Stimulated activated naive B cell treated with anti-CD40 and anti-IgM and Interleukin-4, amounts not matched to agents 10 μg/mL and 1 μg/mL and 100 μg/mL, for 72 hours (primary cell): Measurements from ENCODE around the gene PLXNA2.

Source experiments
- ATAC-seq, 2 donors: fragments of 150-1000 bp; cut with Tn5 transposase; replicated peaks; 2 replicates each; pipeline ENCODE4 v1.10.0; 2021; ENCODE audit warnings: moderate library complexity in 1 of 2
- DNase-seq: peaks from one replicate; pipeline ENCODE4 v3.0.0; 2021
- H3K27ac Mint-ChIP-seq: one replicate; pipeline ENCODE4 v1.8.0; 2022; ENCODE audit warnings: mild to moderate bottlenecking, mixed read lengths
- H3K27me3 Mint-ChIP-seq, 2 donors: one replicate each; pipeline ENCODE4 v1.8.0; 2022; ENCODE audit warnings: mixed read lengths in 2 of 2
- H3K36me3 Mint-ChIP-seq, 2 donors: one replicate each; pipeline ENCODE4 v1.8.0; 2022; ENCODE audit warnings: mixed read lengths in 2 of 2, mild to moderate bottlenecking in 1 of 2
- H3K4me1 Mint-ChIP-seq, 2 donors: one replicate each; pipeline ENCODE4 v1.8.0; 2022; ENCODE audit warnings: mixed read lengths in 2 of 2, mild to moderate bottlenecking in 1 of 2
- H3K4me3 Mint-ChIP-seq, 2 donors: one replicate each; pipeline ENCODE4 v1.8.0; 2022; ENCODE audit warnings: mild to moderate bottlenecking in 2 of 2, mixed read lengths in 2 of 2, moderate library complexity in 1 of 2
- H3K9me3 Mint-ChIP-seq, 2 donors: one replicate each; pipeline ENCODE4 v1.8.0; 2022; ENCODE audit warnings: mixed read lengths in 2 of 2, mild to moderate bottlenecking in 1 of 2

The PLXNA2 gene

GRCh38 chr1:208215393-208215792 is 28.8 kb downstream of the PLXNA2 start:
- Mint-ChIP-seq H3K27me3 (peaks cover 4 to 7% of the 10 kb centered on the region in 2 donors), H3K4me3 (no peak overlapping the region)

GRCh38 chr1:208213786-208214185 is 30.4 kb downstream of the PLXNA2 start:
- Mint-ChIP-seq H3K4me1 (peaks cover 0 to 4% of the 10 kb centered on the region in 2 donors), H3K36me3 (peaks cover 0 to 4% of the 10 kb centered on the region in 2 donors), H3K27me3 (peaks cover 0 to 4% of the 10 kb centered on the region in 2 donors), H3K9me3 (no peaks in the 10 kb centered on the region), H3K4me3 (no peak overlapping the region), H3K27ac (no peak overlapping the region)
- DNase-seq (no peak), ATAC-seq (no peak)

More at GRCh38 chr1:208215393-208215792, 28.8 kb downstream of the PLXNA2 start:
- no peak overlapping the region for H3K27ac Mint-ChIP-seq
- peaks cover 0 to 4% of the 10 kb centered on the region in 2 donors for H3K36me3 Mint-ChIP-seq
- ATAC-seq (no peak), DNase-seq (no peak)
- H3K4me1 Mint-ChIP-seq = peaks cover 3 to 9% of the 10 kb centered on the region in 2 donors
- no peaks in the 10 kb centered on the region for H3K9me3 Mint-ChIP-seq

GRCh38 chr1:208212893-208213292 is 31.3 kb downstream of the PLXNA2 start:
- peaks cover 0 to 4% of the 10 kb centered on the region in 2 donors for H3K4me1 Mint-ChIP-seq
- H3K36me3 Mint-ChIP-seq = peaks cover 0 to 4% of the 10 kb centered on the region in 2 donors
- no peaks in the 10 kb centered on the region for H3K27me3 Mint-ChIP-seq
- H3K9me3 Mint-ChIP-seq = no peaks in the 10 kb centered on the region
- ATAC-seq (no peak), DNase-seq (no peak)
- no peak overlapping the region for H3K4me3 Mint-ChIP-seq
- H3K27ac Mint-ChIP-seq = no peak overlapping the region

- peak in 1 of 2 donors; percentile 16 for ATAC-seq
- Mint-ChIP-seq H3K9me3 (no peaks in the 10 kb centered on the region), H3K27me3 (no peaks in the 10 kb centered on the region), H3K4me1 (peaks cover 0 to 4% of the 10 kb centered on the region in 2 donors), H3K4me3 (no peak overlapping the region), H3K36me3 (peaks cover 0 to 4% of the 10 kb centered on the region in 2 donors), H3K27ac (no peak overlapping the region)
- DNase-seq = no peak
Measured at GRCh38 chr1:208211921-208212843, 32.0 kb downstream of the PLXNA2 start.

- no peak for DNase-seq
Measured at GRCh38 chr1:208209896-208210589, 34.1 kb downstream of the PLXNA2 start.

GRCh38 chr1:208209286-208209685 is 34.9 kb downstream of the PLXNA2 start:
- no peak for ATAC-seq
- Mint-ChIP-seq H3K4me3 (no peak overlapping the region), H3K27ac (no peak overlapping the region), H3K9me3 (no peaks in the 10 kb centered on the region), H3K27me3 (no peaks in the 10 kb centered on the region), H3K36me3 (no peaks in the 10 kb centered on the region), H3K4me1 (peaks cover 0 to 4% of the 10 kb centered on the region in 2 donors)
- no peak for DNase-seq

More at GRCh38 chr1:208209896-208210589, 34.1 kb downstream of the PLXNA2 start:
- H3K4me3 Mint-ChIP-seq = no peak overlapping the region
- H3K4me1 Mint-ChIP-seq = peaks cover 0 to 4% of the 10 kb centered on the region in 2 donors
- no peak for ATAC-seq
- H3K9me3 Mint-ChIP-seq = no peaks in the 10 kb centered on the region
- no peak overlapping the region for H3K27ac Mint-ChIP-seq
- no peaks in the 10 kb centered on the region for H3K27me3 Mint-ChIP-seq
- no peaks in the 10 kb centered on the region for H3K36me3 Mint-ChIP-seq

- DNase-seq (no peak), ATAC-seq (no peak)
- Mint-ChIP-seq H3K9me3 (no peaks in the 10 kb centered on the region), H3K36me3 (no peaks in the 10 kb centered on the region), H3K4me1 (no peaks in the 10 kb centered on the region), H3K27ac (no peak overlapping the region), H3K27me3 (no peaks in the 10 kb centered on the region), H3K4me3 (no peak overlapping the region)
Measured at GRCh38 chr1:208208132-208208487, 36.1 kb downstream of the PLXNA2 start.

GRCh38 chr1:208207388-208208131 is 36.6 kb downstream of the PLXNA2 start:
- ATAC-seq = no peak
- H3K4me3 Mint-ChIP-seq = no peak overlapping the region
- no peak for DNase-seq
- no peaks in the 10 kb centered on the region for H3K36me3 Mint-ChIP-seq
- H3K27ac Mint-ChIP-seq = no peak overlapping the region
- no peaks in the 10 kb centered on the region for H3K4me1 Mint-ChIP-seq
- no peaks in the 10 kb centered on the region for H3K9me3 Mint-ChIP-seq
- H3K27me3 Mint-ChIP-seq = no peaks in the 10 kb centered on the region

- ATAC-seq (no peak), DNase-seq (no peak)
- H3K36me3 Mint-ChIP-seq = no peaks in the 10 kb centered on the region
- no peaks in the 10 kb centered on the region for H3K4me1 Mint-ChIP-seq
- H3K9me3 Mint-ChIP-seq = no peaks in the 10 kb centered on the region
- no peak overlapping the region for H3K4me3 Mint-ChIP-seq
- no peaks in the 10 kb centered on the region for H3K27me3 Mint-ChIP-seq
- no peak overlapping the region for H3K27ac Mint-ChIP-seq
Measured at GRCh38 chr1:208206092-208206698, 38.0 kb downstream of the PLXNA2 start.

- DNase-seq (no peak), ATAC-seq (no peak)
- H3K27ac Mint-ChIP-seq = no peak overlapping the region
- no peaks in the 10 kb centered on the region for H3K4me1 Mint-ChIP-seq
- H3K36me3 Mint-ChIP-seq = no peaks in the 10 kb centered on the region
- H3K9me3 Mint-ChIP-seq = no peaks in the 10 kb centered on the region
- no peaks in the 10 kb centered on the region for H3K27me3 Mint-ChIP-seq
- H3K4me3 Mint-ChIP-seq = no peak overlapping the region
Measured at GRCh38 chr1:208205216-208206013, 38.8 kb downstream of the PLXNA2 start.

- DNase-seq (no peak), ATAC-seq (no peak)
- Mint-ChIP-seq H3K9me3 (no peaks in the 10 kb centered on the region), H3K4me1 (no peaks in the 10 kb centered on the region), H3K27ac (no peak overlapping the region), H3K36me3 (no peaks in the 10 kb centered on the region), H3K4me3 (no peak overlapping the region), H3K27me3 (no peaks in the 10 kb centered on the region)
Measured at GRCh38 chr1:208204779-208205178, 39.4 kb downstream of the PLXNA2 start.

- H3K4me3 Mint-ChIP-seq = no peak overlapping the region
- H3K36me3 Mint-ChIP-seq = no peaks in the 10 kb centered on the region
- no peaks in the 10 kb centered on the region for H3K27me3 Mint-ChIP-seq
- ATAC-seq = no peak
- H3K4me1 Mint-ChIP-seq = no peaks in the 10 kb centered on the region
- no peak for DNase-seq
- H3K9me3 Mint-ChIP-seq = no peaks in the 10 kb centered on the region
- no peak overlapping the region for H3K27ac Mint-ChIP-seq
Measured at GRCh38 chr1:208203848-208204609, 40.2 kb downstream of the PLXNA2 start.
